ENCODE measurements around the gene PLCE1.

GRCh38 chr10:93997546-93997945 is 3.8 kb downstream of the PLCE1 start:
- TF ChIP-seq EZH2 (optimal IDR thresholded peaks at IDR 0.05; ENCODE audit: low read depth, low read length) = no peak
- TF ChIP-seq, protein P1, sequence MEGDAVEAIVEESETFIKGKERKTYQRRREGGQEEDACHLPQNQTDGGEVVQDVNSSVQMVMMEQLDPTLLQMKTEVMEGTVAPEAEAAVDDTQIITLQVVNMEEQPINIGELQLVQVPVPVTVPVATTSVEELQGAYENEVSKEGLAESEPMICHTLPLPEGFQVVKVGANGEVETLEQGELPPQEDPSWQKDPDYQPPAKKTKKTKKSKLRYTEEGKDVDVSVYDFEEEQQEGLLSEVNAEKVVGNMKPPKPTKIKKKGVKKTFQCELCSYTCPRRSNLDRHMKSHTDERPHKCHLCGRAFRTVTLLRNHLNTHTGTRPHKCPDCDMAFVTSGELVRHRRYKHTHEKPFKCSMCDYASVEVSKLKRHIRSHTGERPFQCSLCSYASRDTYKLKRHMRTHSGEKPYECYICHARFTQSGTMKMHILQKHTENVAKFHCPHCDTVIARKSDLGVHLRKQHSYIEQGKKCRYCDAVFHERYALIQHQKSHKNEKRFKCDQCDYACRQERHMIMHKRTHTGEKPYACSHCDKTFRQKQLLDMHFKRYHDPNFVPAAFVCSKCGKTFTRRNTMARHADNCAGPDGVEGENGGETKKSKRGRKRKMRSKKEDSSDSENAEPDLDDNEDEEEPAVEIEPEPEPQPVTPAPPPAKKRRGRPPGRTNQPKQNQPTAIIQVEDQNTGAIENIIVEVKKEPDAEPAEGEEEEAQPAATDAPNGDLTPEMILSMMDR (IDR thresholded peaks at IDR 0.05; ENCODE audit: low read length) = no peak

Measured in MM.1S (cell line).